HS-5 (cell line): ENCODE measurements around the gene ZIC4.

Source experiments
- DNase-seq: peaks from one replicate; pipeline ENCODE4 v3.0.0-alpha.2; 2012; ENCODE audit warnings: low read depth

Gene ZIC4

GRCh38 chr3:147390589-147391569 is 15.5 kb downstream of the ZIC4 start:
- no peak for DNase-seq

- DNase-seq = no peak
These were observed 16.6 kb downstream of the ZIC4 start for GRCh38 chr3:147389717-147390116.

GRCh38 chr3:147388700-147389580 is 17.4 kb downstream of the ZIC4 start:
- DNase-seq = no peak

GRCh38 chr3:147387885-147388699 is 18.3 kb downstream of the ZIC4 start:
- no peak for DNase-seq

GRCh38 chr3:147387291-147387884 is 19.0 kb downstream of the ZIC4 start:
- DNase-seq = no peak

GRCh38 chr3:147385059-147386012 is 21.0 kb downstream of the ZIC4 start:
- no peak for DNase-seq

GRCh38 chr3:147384210-147385058 is 21.9 kb downstream of the ZIC4 start:
- DNase-seq = no peak

GRCh38 chr3:147383617-147384016 is 22.7 kb downstream of the ZIC4 start:
- no peak for DNase-seq

GRCh38 chr3:147381596-147381995 is 24.7 kb downstream of the ZIC4 start:
- no peak for DNase-seq

GRCh38 chr3:147380977-147381376 is 25.4 kb downstream of the ZIC4 start:
- DNase-seq = no peak

GRCh38 chr3:147380387-147380951 is 25.9 kb downstream of the ZIC4 start:
- DNase-seq = no peak

- no peak for DNase-seq
These were observed 26.7 kb downstream of the ZIC4 start for GRCh38 chr3:147379651-147380050.

GRCh38 chr3:147377412-147378367 is 28.7 kb downstream of the ZIC4 start:
- DNase-seq = no peak

- no peak for DNase-seq
These were observed 33.0 kb downstream of the ZIC4 start for GRCh38 chr3:147373301-147373700.

GRCh38 chr3:147372525-147373027 is 33.8 kb downstream of the ZIC4 start:
- no peak for DNase-seq

- no peak for DNase-seq
These were observed 34.5 kb downstream of the ZIC4 start for GRCh38 chr3:147371771-147372340.

- no peak for DNase-seq
These were observed 35.2 kb downstream of the ZIC4 start for GRCh38 chr3:147371140-147371539.
